T-helper 2 cell treated with Interferon-gamma antibody and Interleukin-4, amounts not matched to agents 5 μg/mL and 100 μg/mL, for 36 hours (primary cell): ENCODE data around the gene BCAS3.
"Not testable (repeated sequence)": the region's sequence is repeated elsewhere in the genome, so short reads cannot be mapped to it uniquely, and the experiment has no call there.

Experiments used
- DNase-seq: peaks from one replicate; pipeline ENCODE4 v3.0.0; 2021; ENCODE audit warnings: low spot score
- H3K27ac Mint-ChIP-seq: one replicate; pipeline ENCODE4 v1.8.0; 2021; ENCODE audit warnings: mild to moderate bottlenecking, mixed read lengths
- H3K27me3 Mint-ChIP-seq: one replicate; pipeline ENCODE4 v1.8.0; 2021; ENCODE audit warnings: low read depth, mixed read lengths
- H3K36me3 Mint-ChIP-seq: one replicate; pipeline ENCODE4 v1.8.0; 2021; ENCODE audit warnings: low read depth, mixed read lengths
- H3K4me1 Mint-ChIP-seq: one replicate; pipeline ENCODE4 v1.8.0; 2021; ENCODE audit warnings: low read depth, mixed read lengths
- H3K4me3 Mint-ChIP-seq: one replicate; pipeline ENCODE4 v1.8.0; 2022; ENCODE audit warnings: mild to moderate bottlenecking, moderate library complexity, mixed read lengths
- H3K9me3 Mint-ChIP-seq: one replicate; pipeline ENCODE4 v1.8.0; 2021; ENCODE audit warnings: mixed read lengths

Gene BCAS3

GRCh38 chr17:60743799-60744198 lies 66.1 kb downstream of the BCAS3 start:
- Mint-ChIP-seq H3K4me3 (no peak overlapping the region), H3K4me1 (no peaks in the 10 kb centered on the region), H3K36me3 (no peaks in the 10 kb centered on the region), H3K27ac (no peak overlapping the region), H3K9me3 (no peaks in the 10 kb centered on the region), H3K27me3 (peaks cover 7% of the 10 kb centered on the region)
- DNase-seq, result no peak

- no peak for DNase-seq
- H3K9me3 Mint-ChIP-seq, result no peaks in the 10 kb centered on the region
- no peak overlapping the region for H3K4me3 Mint-ChIP-seq
- H3K27ac Mint-ChIP-seq, result no peak overlapping the region
- no peaks in the 10 kb centered on the region for H3K36me3 Mint-ChIP-seq
- H3K4me1 Mint-ChIP-seq, result no peaks in the 10 kb centered on the region
- H3K27me3 Mint-ChIP-seq, result peaks cover 5% of the 10 kb centered on the region
Measured at GRCh38 chr17:60744355-60744966, 66.8 kb downstream of the BCAS3 start.

GRCh38 chr17:60745544-60745943 lies 67.9 kb downstream of the BCAS3 start:
- no peaks in the 10 kb centered on the region for H3K9me3 Mint-ChIP-seq
- no peak overlapping the region for H3K4me3 Mint-ChIP-seq
- H3K27me3 Mint-ChIP-seq, result peaks cover 5% of the 10 kb centered on the region
- H3K36me3 Mint-ChIP-seq, result no peaks in the 10 kb centered on the region
- no peaks in the 10 kb centered on the region for H3K4me1 Mint-ChIP-seq
- no peak for DNase-seq
- no peak overlapping the region for H3K27ac Mint-ChIP-seq

GRCh38 chr17:60747069-60747808 lies 69.6 kb downstream of the BCAS3 start:
- Mint-ChIP-seq H3K36me3 (no peaks in the 10 kb centered on the region), H3K4me1 (no peaks in the 10 kb centered on the region), H3K27me3 (peaks cover 5% of the 10 kb centered on the region), H3K9me3 (no peaks in the 10 kb centered on the region), H3K27ac (no peak overlapping the region), H3K4me3 (no peak overlapping the region)
- no peak for DNase-seq

- Mint-ChIP-seq H3K4me3 (no peak overlapping the region), H3K9me3 (no peaks in the 10 kb centered on the region), H3K27ac (no peak overlapping the region), H3K4me1 (no peaks in the 10 kb centered on the region), H3K27me3 (peaks cover 5% of the 10 kb centered on the region), H3K36me3 (no peaks in the 10 kb centered on the region)
- no peak for DNase-seq
Measured at GRCh38 chr17:60748204-60748603, 70.6 kb downstream of the BCAS3 start.

DNA sequence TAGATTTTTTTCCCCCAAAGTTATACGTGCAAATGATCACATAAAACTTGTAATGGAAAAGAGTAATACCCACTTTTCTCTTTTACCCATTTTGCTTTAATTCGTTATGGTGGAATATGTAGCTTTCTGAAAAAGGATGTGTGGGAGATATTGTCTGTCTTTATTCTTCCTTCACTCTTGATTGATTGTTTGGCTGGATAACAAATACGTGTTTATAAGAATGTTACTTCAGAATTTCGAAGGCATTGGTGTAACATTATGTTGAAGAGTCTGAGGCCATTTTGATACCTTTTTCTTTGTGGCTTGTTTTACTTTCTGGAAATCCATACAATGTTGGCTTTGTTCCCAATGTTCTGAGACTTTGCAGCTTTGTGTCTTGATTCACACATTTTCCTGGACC lies 71.4 kb downstream of the BCAS3 start:
- Mint-ChIP-seq H3K4me1 (no peaks in the 10 kb centered on the region), H3K9me3 (no peaks in the 10 kb centered on the region), H3K4me3 (no peak overlapping the region), H3K27ac (no peak overlapping the region), H3K27me3 (peaks cover 5% of the 10 kb centered on the region), H3K36me3 (no peaks in the 10 kb centered on the region)
- DNase-seq, result no peak

GRCh38 chr17:60749708-60750107 lies 72.1 kb downstream of the BCAS3 start:
- DNase-seq, result no peak
- no peaks in the 10 kb centered on the region for H3K4me1 Mint-ChIP-seq
- H3K27ac Mint-ChIP-seq, result no peak overlapping the region
- peaks cover 5% of the 10 kb centered on the region for H3K27me3 Mint-ChIP-seq
- H3K4me3 Mint-ChIP-seq, result no peak overlapping the region
- H3K36me3 Mint-ChIP-seq, result no peaks in the 10 kb centered on the region
- H3K9me3 Mint-ChIP-seq, result no peaks in the 10 kb centered on the region

GRCh38 chr17:60750640-60751039 lies 73.0 kb downstream of the BCAS3 start:
- Mint-ChIP-seq H3K4me1 (no peaks in the 10 kb centered on the region), H3K36me3 (no peaks in the 10 kb centered on the region), H3K27me3 (peaks cover 5% of the 10 kb centered on the region), H3K9me3 (no peaks in the 10 kb centered on the region), H3K27ac (no peak overlapping the region), H3K4me3 (no peak overlapping the region)
- no peak for DNase-seq

DNA sequence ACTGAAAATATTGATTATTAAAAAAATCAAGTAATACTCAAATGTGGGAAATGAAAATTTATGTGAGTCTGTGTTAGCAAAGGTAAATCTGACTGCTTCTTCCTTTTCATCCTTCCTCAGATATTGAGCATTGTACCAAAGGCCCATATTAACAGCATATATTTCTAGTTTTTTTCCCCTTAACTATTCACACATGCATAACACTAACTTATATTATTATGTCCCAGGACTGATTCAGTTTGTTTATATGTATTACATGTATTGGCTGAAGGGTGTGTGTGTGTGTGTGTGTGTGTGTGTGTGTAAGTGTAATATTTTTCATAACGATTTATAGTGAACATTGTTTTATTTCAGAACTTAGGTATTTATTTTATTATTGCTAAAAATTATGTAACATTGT lies 74.2 kb downstream of the BCAS3 start:
- Mint-ChIP-seq H3K27me3 (peaks cover 5% of the 10 kb centered on the region), H3K9me3 (no peaks in the 10 kb centered on the region), H3K4me1 (no peaks in the 10 kb centered on the region), H3K4me3 (no peak overlapping the region), H3K27ac (no peak overlapping the region), H3K36me3 (no peaks in the 10 kb centered on the region)
- DNase-seq, result no peak

GRCh38 chr17:60752873-60753577 lies 75.4 kb downstream of the BCAS3 start:
- DNase-seq, result no peak
- no peaks in the 10 kb centered on the region for H3K4me1 Mint-ChIP-seq
- no peaks in the 10 kb centered on the region for H3K36me3 Mint-ChIP-seq
- H3K4me3 Mint-ChIP-seq, result no peak overlapping the region
- H3K9me3 Mint-ChIP-seq, result no peaks in the 10 kb centered on the region
- H3K27ac Mint-ChIP-seq, result no peak overlapping the region
- H3K27me3 Mint-ChIP-seq, result no peaks in the 10 kb centered on the region

- Mint-ChIP-seq H3K4me1 (no peaks in the 10 kb centered on the region), H3K36me3 (no peaks in the 10 kb centered on the region), H3K4me3 (no peak overlapping the region), H3K27ac (no peak overlapping the region), H3K9me3 (no peaks in the 10 kb centered on the region), H3K27me3 (no peaks in the 10 kb centered on the region)
- no peak for DNase-seq
Measured at GRCh38 chr17:60754057-60754604, 76.5 kb downstream of the BCAS3 start.

DNA sequence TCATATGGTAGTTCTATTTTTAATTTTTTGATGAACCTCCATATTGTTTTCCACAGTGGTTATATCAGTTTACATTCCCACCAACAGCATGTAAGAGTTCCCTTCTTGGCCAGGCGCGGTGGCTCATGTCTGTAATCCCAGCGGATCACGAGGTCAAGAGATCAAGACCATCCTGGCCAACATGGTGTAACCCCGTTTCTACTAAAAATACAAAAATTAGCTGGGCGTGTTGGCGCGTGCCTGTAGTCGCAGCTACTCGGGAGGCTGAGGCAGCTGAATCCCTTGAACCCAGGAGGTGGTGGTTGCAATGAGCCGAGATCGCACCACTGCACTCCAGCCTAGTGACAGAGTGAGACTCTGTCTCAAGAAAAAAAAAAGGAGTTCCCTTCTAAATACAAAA lies 79.1 kb downstream of the BCAS3 start:
- not testable (repeated sequence) for DNase-seq, H3K4me3 Mint-ChIP-seq, H3K9me3 Mint-ChIP-seq, H3K36me3 Mint-ChIP-seq, H3K27ac Mint-ChIP-seq, H3K27me3 Mint-ChIP-seq, H3K4me1 Mint-ChIP-seq

DNA sequence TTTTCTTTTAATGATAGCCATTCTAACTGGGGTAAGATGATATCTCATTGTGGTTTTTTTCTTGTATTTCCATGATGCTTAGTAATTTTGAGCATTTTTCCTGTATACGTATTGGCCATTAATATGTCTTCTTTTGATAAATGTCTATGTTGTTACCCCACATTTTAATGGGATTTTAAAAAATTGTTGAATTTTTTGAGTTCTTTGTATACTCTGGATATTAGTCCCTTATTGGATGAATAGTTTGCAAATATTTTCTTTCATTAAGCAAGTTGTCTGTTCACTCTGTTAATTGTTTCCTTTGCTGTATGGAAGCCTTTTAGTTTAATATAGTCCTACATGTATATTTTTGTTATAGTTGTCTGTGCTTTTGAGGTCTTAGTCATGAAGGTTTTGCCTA lies 79.8 kb downstream of the BCAS3 start:
- no peak overlapping the region for H3K27ac Mint-ChIP-seq
- no peak overlapping the region for H3K4me3 Mint-ChIP-seq
- H3K27me3 Mint-ChIP-seq, result no peaks in the 10 kb centered on the region

DNA sequence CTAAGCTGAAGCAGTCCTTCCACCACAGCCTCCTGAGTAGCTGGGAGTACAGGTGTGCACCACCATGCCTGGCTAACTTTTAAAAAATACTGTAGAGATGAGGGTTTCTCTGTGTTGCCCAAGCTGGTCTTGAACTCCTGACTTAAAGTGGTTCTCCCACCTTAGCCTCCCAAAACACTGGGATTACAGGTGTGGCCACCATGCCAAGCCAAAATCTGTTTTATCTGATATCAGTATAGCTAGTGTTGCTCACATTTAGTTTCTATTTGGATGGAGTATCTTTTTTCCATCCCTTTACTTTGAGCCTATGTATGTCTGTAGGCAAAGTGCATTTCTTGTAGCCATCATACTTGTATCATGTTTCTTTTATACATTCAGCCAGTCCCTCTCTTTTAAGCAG lies 82.1 kb downstream of the BCAS3 start:
- Mint-ChIP-seq H3K4me3 (no peak overlapping the region), H3K27me3 (peaks cover 10% of the 10 kb centered on the region), H3K27ac (no peak overlapping the region), H3K4me1 (no peaks in the 10 kb centered on the region), H3K36me3 (no peaks in the 10 kb centered on the region), H3K9me3 (no peaks in the 10 kb centered on the region)
- no peak for DNase-seq

More for the DNA sequence above, 79.8 kb downstream of the BCAS3 start:
- Mint-ChIP-seq H3K9me3 (no peaks in the 10 kb centered on the region), H3K36me3 (no peaks in the 10 kb centered on the region), H3K4me1 (no peaks in the 10 kb centered on the region)
- DNase-seq, result no peak
